IMR-90 (cell line): ENCODE data around the gene YBX1. TPM values are rescaled to one million over a fixed set of nuclear protein-coding genes. Genes with fewer than 3 reads are reported as not detected.

Experiments used
- ATAC-seq: fragments of 200-7000 bp; cut with Tn5 transposase; 2 replicates; pipeline ENCODE4 v1.9.1; 2020; ENCODE audit warnings: low read depth, mild to moderate bottlenecking, moderate library complexity
- BruUV-seq: library from RNA; stranded (reverse); fragments of 400-500 nt; replicated peaks from 2 replicates; lab custom pipeline; 2021; lab: Mats Ljungman, UMichigan
- CTCF ChIA-PET: fragments of 300-600 bp; formaldehyde crosslinking; extraction: SDS; loops from one replicate; lab custom pipeline; 2021; ENCODE audit warnings: antibody characterized with exemption; lab: Yijun Ruan, JAX
- POLR2A ChIA-PET: fragments of 300-600 bp; sonication (Branson Sonifier 250); formaldehyde crosslinking; loops from one replicate; lab custom pipeline; 2022; ENCODE audit warnings: antibody characterized with exemption; ENCODE audit not compliant: unreplicated experiment; lab: Charles Lee
- DNase-seq: peaks from one replicate; pipeline ENCODE4 v3.0.0; 2013
- H2AFZ ChIP-seq: replicated peaks from 2 replicates; pipeline ENCODE3; 2013; ENCODE audit warnings: low read length, mild to moderate bottlenecking; ENCODE audit not compliant: poor library complexity
- H2AK5ac ChIP-seq: 2 replicates; pipeline ENCODE4 v1.6.1; 2013; ENCODE audit warnings: low read depth, low read length, inconsistent platforms
- H2AK9ac ChIP-seq: replicated peaks from 2 replicates; pipeline ENCODE3; 2013; ENCODE audit warnings: mild to moderate bottlenecking, low read depth, low read length, moderate library complexity; ENCODE audit not compliant: poor library complexity
- H2BK120ac ChIP-seq: 2 replicates; pipeline ENCODE4 v1.6.1; 2013; ENCODE audit warnings: low read depth, low read length, inconsistent platforms
- H2BK15ac ChIP-seq: 3 replicates; pipeline ENCODE4 v1.6.1; 2013; ENCODE audit warnings: low read depth, low read length, inconsistent platforms
- H2BK20ac ChIP-seq: 2 replicates; pipeline ENCODE4 v1.6.1; 2013; ENCODE audit warnings: low read depth, mild to moderate bottlenecking, inconsistent platforms, low read length, moderate library complexity
- H2BK5ac ChIP-seq: 2 replicates; pipeline ENCODE4 v1.6.1; 2013; ENCODE audit warnings: mild to moderate bottlenecking, low read depth, low read length, inconsistent platforms; ENCODE audit not compliant: poor library complexity, severe bottlenecking
- H3K14ac ChIP-seq: replicated peaks from 2 replicates; pipeline ENCODE4 v1.6.1; 2013; ENCODE audit warnings: low read depth, low read length, inconsistent platforms
- H3K18ac ChIP-seq: 2 replicates; pipeline ENCODE4 v1.6.1; 2013; ENCODE audit warnings: low read depth, low read length, control low read depth
- H3K23ac ChIP-seq: 2 replicates; pipeline ENCODE4 v1.6.1; 2013; ENCODE audit warnings: low read depth, low read length, inconsistent platforms
- H3K27ac ChIP-seq: 2 replicates; pipeline ENCODE4 v1.5.1; 2013; ENCODE audit warnings: mild to moderate bottlenecking, control low read depth, low read length; ENCODE audit not compliant: insufficient read depth
- H3K27me3 ChIP-seq: 2 replicates; pipeline ENCODE4 v1.6.1; 2013; ENCODE audit warnings: low read length; ENCODE audit not compliant: control insufficient read depth, insufficient read depth
- H3K36me3 ChIP-seq: 2 replicates; pipeline ENCODE4 v1.6.1; 2013; ENCODE audit warnings: low read length, mixed read lengths; ENCODE audit not compliant: control insufficient read depth, insufficient read depth
- H3K4ac ChIP-seq: 2 replicates; pipeline ENCODE4 v1.6.1; 2013; ENCODE audit warnings: low read depth, low read length, inconsistent platforms
- H3K4me1 ChIP-seq: 2 replicates; pipeline ENCODE4 v1.6.1; 2013; ENCODE audit warnings: low read length, mixed read lengths; ENCODE audit not compliant: control insufficient read depth, insufficient read depth
- H3K4me2 ChIP-seq: 2 replicates; pipeline ENCODE4 v1.6.1; 2013; ENCODE audit warnings: low read depth, mild to moderate bottlenecking, control low read depth, low read length, moderate library complexity
- H3K4me3 ChIP-seq: 2 replicates; pipeline ENCODE4 v1.5.1; 2013; ENCODE audit warnings: low read depth, mild to moderate bottlenecking, control low read depth, low read length, moderate library complexity; ENCODE audit not compliant: insufficient read depth
- H3K56ac ChIP-seq: 2 replicates; pipeline ENCODE4 v1.6.1; 2013; ENCODE audit warnings: low read length, inconsistent platforms; ENCODE audit not compliant: insufficient read depth; ENCODE audit errors: extremely low read depth
- H3K79me1 ChIP-seq, 2 experiments: 2 replicates each; pipeline ENCODE4 v1.6.1; 2013; ENCODE audit warnings: low read length in 2 of 2, inconsistent platforms in 1 of 2, low read depth in 1 of 2
- H3K9ac ChIP-seq: 2 replicates; pipeline ENCODE4 v1.6.1; 2013; ENCODE audit warnings: low read depth, low read length, control low read depth
- H3K9me1 ChIP-seq: 2 replicates; pipeline ENCODE4 v1.6.1; 2013; ENCODE audit warnings: low read length, inconsistent platforms; ENCODE audit not compliant: insufficient read depth
- H3K9me3 ChIP-seq: 2 replicates; pipeline ENCODE4 v1.6.1; 2013; ENCODE audit warnings: low read length; ENCODE audit not compliant: control insufficient read depth, insufficient read depth
- H4K20me1 ChIP-seq: 2 replicates; pipeline ENCODE4 v1.6.1; 2013; ENCODE audit warnings: low read length, inconsistent platforms; ENCODE audit not compliant: insufficient read depth
- H4K5ac ChIP-seq: 2 replicates; pipeline ENCODE4 v1.6.1; 2013; ENCODE audit warnings: mild to moderate bottlenecking, low read depth, low read length, control low read depth
- H4K8ac ChIP-seq, 2 experiments: 2 replicates each; pipeline ENCODE4 v1.6.1; 2013; ENCODE audit warnings: low read depth in 2 of 2, low read length in 2 of 2, control low read depth in 1 of 2, inconsistent platforms in 1 of 2
- H4K91ac ChIP-seq: 2 replicates; pipeline ENCODE4 v1.6.1; 2013; ENCODE audit warnings: low read depth, low read length, inconsistent platforms; ENCODE audit not compliant: insufficient read depth
- CHD1 ChIP-seq: IDR thresholded peaks from 2 replicates; pipeline ENCODE4 v1.6.1; 2012; ENCODE audit warnings: low read depth, low read length, improper control_type of control experiment
- FOS ChIP-seq: fragments of 150-350 bp; IDR thresholded peaks from 2 replicates; pipeline ENCODE4 v1.6.1; 2016; ENCODE audit warnings: low read depth, low read length
- NFE2L2 ChIP-seq: fragments of 150-350 bp; IDR thresholded peaks from 2 replicates; pipeline ENCODE4 v1.6.1; 2016; ENCODE audit warnings: low read depth, mild to moderate bottlenecking, low read length
- POLR2A ChIP-seq: IDR thresholded peaks from 2 replicates; pipeline ENCODE4 v1.6.1; 2012; ENCODE audit warnings: mild to moderate bottlenecking, low read depth, low read length
- RAD21 ChIP-seq: IDR thresholded peaks from 2 replicates; pipeline ENCODE4 v1.6.1; 2012; ENCODE audit warnings: low read length, improper control_type of control experiment
- RCOR1 ChIP-seq: IDR thresholded peaks from 2 replicates; pipeline ENCODE4 v1.6.1; 2012; ENCODE audit warnings: mild to moderate bottlenecking, low read length, improper control_type of control experiment; ENCODE audit not compliant: insufficient replicate concordance
- RFX5 ChIP-seq: IDR thresholded peaks from 2 replicates; pipeline ENCODE4 v1.8.0; 2012; ENCODE audit warnings: low read depth, mild to moderate bottlenecking, low read length, moderate library complexity
- SMC3 ChIP-seq: fragments of 150-350 bp; IDR thresholded peaks from 2 replicates; pipeline ENCODE4 v1.6.1; 2016; ENCODE audit warnings: low read depth, mild to moderate bottlenecking, antibody characterized with exemption, low read length, moderate library complexity
- WGBS, 2 experiments: methylation state at CpG; one replicate each; pipeline versions ENCODE4 v1.1.5 to v1.1.7; 2013; ENCODE audit warnings: missing lambda C conversion rate in 2 of 2; ENCODE audit not compliant: insufficient read length in 1 of 2; ENCODE audit errors: extremely low coverage in 2 of 2; 5-methylcytosine and 5-hydroxymethylcytosine counted together
- dilution Hi-C: fragments of 300-500 bp; cut with HindIII; formaldehyde crosslinking; loops from one replicate; pipeline ENCODE4 v1.14.3; 2018; ENCODE audit warnings: low sequenced_read_pairs; ENCODE audit not compliant: unreplicated experiment
- in situ Hi-C: fragments of 300-500 bp; cut with MboI; formaldehyde crosslinking; loops from 3 replicates; pipeline ENCODE4 v1.14.3; 2019; ENCODE audit warnings: low sequenced_read_pairs, inconsistent platforms, mixed read lengths
- intact Hi-C: fragments of 100-400 bp; cut with micrococcal nuclease; formaldehyde crosslinking; loops from 2 replicates; pipeline ENCODE4 v1.10.0; 2022
- polyA plus RNA-seq, 3 experiments: library from polyadenylated mRNA; depleted of rRNA; stranded (reverse); fragments of >200 nt; gene quantifications; 2 replicates each; pipeline ENCODE4 v1.2.3, GENCODE V29; 2012; ENCODE audit warnings: low replicate concordance in 1 of 3
- total RNA-seq: library from RNA; depleted of rRNA; stranded (reverse); fragments of >200 nt; gene quantifications from 2 replicates; pipeline ENCODE4 v1.2.3, GENCODE V29; 2012
- TF ChIP-seq, protein P1 (sequence below): fragments of 150-350 bp; IDR thresholded peaks from 2 replicates; pipeline ENCODE4 v1.6.1; 2017; ENCODE audit warnings: mild to moderate bottlenecking, antibody characterized with exemption, low read length, low read depth
- TF ChIP-seq, protein P2 (sequence below): conservative IDR thresholded peaks from 2 replicates; pipeline ENCODE4 v1.5.1; 2012; ENCODE audit warnings: mild to moderate bottlenecking, low read depth, low read length, improper control_type of control experiment

YBX1 gene
- total and polyA plus RNA-seq, 2 of the 4 experiments (the other 2 are of a cell fraction), result 605 to 843 TPM

DNA sequence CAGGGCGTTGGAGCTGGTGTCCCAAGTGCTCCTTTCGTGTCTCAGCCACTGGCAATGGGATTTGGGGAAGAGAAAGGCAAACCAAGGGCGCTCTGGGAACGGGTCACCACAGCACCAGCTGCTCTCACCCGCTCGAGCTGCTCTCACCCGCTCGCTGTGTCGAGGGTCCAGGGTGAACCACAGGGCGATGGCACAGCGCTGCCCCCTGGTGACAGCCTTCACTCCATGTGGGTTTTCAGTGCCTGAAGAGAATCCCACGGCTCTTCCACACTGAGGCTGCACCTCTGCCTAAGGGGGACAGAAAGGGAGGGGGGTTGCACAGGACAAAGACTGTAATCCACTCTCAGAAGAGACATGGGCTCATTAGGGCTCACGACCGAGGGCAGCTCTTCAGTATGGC lies 64.9 kb downstream of the YBX1 start:
- WGBS, 2 experiments, result 60% methylated on average over 5 of the region's 14 CpGs; no CpG with 5 or more reads in 1 of the 2 experiments
- Histone ChIP-seq H2BK120ac (no peak overlapping the region), H3K79me1 (peaks cover 5 to 11% of the 10 kb centered on the region in 2 experiments), H3K14ac (no peak overlapping the region), H4K5ac (no peak overlapping the region), H2BK15ac (no peak overlapping the region), H4K91ac (no peak overlapping the region), H4K20me1 (peaks cover 24% of the 10 kb centered on the region), H3K9me1 (peaks cover 9% of the 10 kb centered on the region; the same call in 1 of the 2 replicates), H3K36me3 (peaks cover 53% of the 10 kb centered on the region), H3K4me1 (no peaks in the 10 kb centered on the region), H2BK20ac (no peak overlapping the region), H3K4me3 (no peak overlapping the region), H3K9ac (no peak overlapping the region), H3K27ac (no peak overlapping the region), H2AK5ac (no peak overlapping the region), H3K4me2 (no peak overlapping the region), H3K4ac (no peak overlapping the region), H4K8ac (no peak overlapping the region), H3K27me3 (no peaks in the 10 kb centered on the region), H3K56ac (no peak overlapping the region), H3K23ac (no peak overlapping the region), H3K18ac (no peak overlapping the region), H2AFZ (no peak overlapping the region), H3K9me3 (no peaks in the 10 kb centered on the region), H2AK9ac (peak overlapping the region; percentile 76), H2BK5ac (no peak overlapping the region)
- ChIA-PET CTCF (interaction anchor here (0.9 to 1.1 kb wide), 2 partner anchors 17 to 46 kb away, joined by 3 read pairs; no protein-coding TSS in a partner anchor), POLR2A (no interaction called here)
- ATAC-seq (peak; percentile 52; the same call in 1 of the 2 replicates), DNase-seq (no peak)
- in situ Hi-C loops, result no loop called here
- intact Hi-C loops, result loop anchor here (1.0 kb wide), 1 partner anchor 169 kb away; no protein-coding TSS in a partner anchor
- TF ChIP-seq POLR2A (no peak), RAD21 (peak; percentile 39), SMC3 (peak; percentile 51), RFX5 (no peak), CHD1 (no peak), RCOR1 (no peak), NFE2L2 (no peak), FOS (no peak)
- TF ChIP-seq, protein P1, sequence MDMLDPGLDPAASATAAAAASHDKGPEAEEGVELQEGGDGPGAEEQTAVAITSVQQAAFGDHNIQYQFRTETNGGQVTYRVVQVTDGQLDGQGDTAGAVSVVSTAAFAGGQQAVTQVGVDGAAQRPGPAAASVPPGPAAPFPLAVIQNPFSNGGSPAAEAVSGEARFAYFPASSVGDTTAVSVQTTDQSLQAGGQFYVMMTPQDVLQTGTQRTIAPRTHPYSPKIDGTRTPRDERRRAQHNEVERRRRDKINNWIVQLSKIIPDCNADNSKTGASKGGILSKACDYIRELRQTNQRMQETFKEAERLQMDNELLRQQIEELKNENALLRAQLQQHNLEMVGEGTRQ, result no peak
- TF ChIP-seq, protein P2, sequence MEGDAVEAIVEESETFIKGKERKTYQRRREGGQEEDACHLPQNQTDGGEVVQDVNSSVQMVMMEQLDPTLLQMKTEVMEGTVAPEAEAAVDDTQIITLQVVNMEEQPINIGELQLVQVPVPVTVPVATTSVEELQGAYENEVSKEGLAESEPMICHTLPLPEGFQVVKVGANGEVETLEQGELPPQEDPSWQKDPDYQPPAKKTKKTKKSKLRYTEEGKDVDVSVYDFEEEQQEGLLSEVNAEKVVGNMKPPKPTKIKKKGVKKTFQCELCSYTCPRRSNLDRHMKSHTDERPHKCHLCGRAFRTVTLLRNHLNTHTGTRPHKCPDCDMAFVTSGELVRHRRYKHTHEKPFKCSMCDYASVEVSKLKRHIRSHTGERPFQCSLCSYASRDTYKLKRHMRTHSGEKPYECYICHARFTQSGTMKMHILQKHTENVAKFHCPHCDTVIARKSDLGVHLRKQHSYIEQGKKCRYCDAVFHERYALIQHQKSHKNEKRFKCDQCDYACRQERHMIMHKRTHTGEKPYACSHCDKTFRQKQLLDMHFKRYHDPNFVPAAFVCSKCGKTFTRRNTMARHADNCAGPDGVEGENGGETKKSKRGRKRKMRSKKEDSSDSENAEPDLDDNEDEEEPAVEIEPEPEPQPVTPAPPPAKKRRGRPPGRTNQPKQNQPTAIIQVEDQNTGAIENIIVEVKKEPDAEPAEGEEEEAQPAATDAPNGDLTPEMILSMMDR, result peak; percentile 46
- no TSS peak for BruUV-seq
- dilution Hi-C loops, result no loop called here
